GM21528 (cell line): ENCODE measurements around the gene NCKAP5.

Experiments
- ATAC-seq: cut with Tn5 transposase; IDR thresholded peaks from one replicate; pipeline ENCODE4 v1.9.1; 2021; ENCODE audit warnings: mild to moderate bottlenecking, moderate library complexity; ENCODE audit not compliant: unreplicated experiment, low FRiP score

The NCKAP5 gene

GRCh38 chr2:133177196-133177595 lies 391.1 kb downstream of the NCKAP5 start:
- no peak for ATAC-seq

GRCh38 chr2:133175926-133176325 lies 392.3 kb downstream of the NCKAP5 start:
- ATAC-seq: no peak

GRCh38 chr2:133173224-133173623 lies 395.0 kb downstream of the NCKAP5 start:
- no peak for ATAC-seq

GRCh38 chr2:133171393-133172004 lies 396.8 kb downstream of the NCKAP5 start:
- ATAC-seq: no peak

- ATAC-seq: no peak
These were observed 398.9 kb downstream of the NCKAP5 start for GRCh38 chr2:133169274-133169912.

GRCh38 chr2:133167990-133168389 lies 400.3 kb downstream of the NCKAP5 start:
- no peak for ATAC-seq

GRCh38 chr2:133167223-133167622 lies 401.0 kb downstream of the NCKAP5 start:
- ATAC-seq: no peak

- ATAC-seq: no peak
These were observed 402.2 kb downstream of the NCKAP5 start for GRCh38 chr2:133166031-133166430.

- ATAC-seq: no peak
These were observed 405.2 kb downstream of the NCKAP5 start for GRCh38 chr2:133163111-133163510.

GRCh38 chr2:133158442-133158841 lies 409.8 kb downstream of the NCKAP5 start:
- ATAC-seq: no peak

GRCh38 chr2:133158024-133158423 lies 410.2 kb downstream of the NCKAP5 start:
- ATAC-seq: no peak

- ATAC-seq: no peak
These were observed 411.1 kb downstream of the NCKAP5 start for GRCh38 chr2:133157141-133157540.

- ATAC-seq: no peak
These were observed 415.5 kb downstream of the NCKAP5 start for GRCh38 chr2:133152801-133153200.

- no peak for ATAC-seq
These were observed 420.1 kb downstream of the NCKAP5 start for GRCh38 chr2:133148187-133148586.

- ATAC-seq: no peak
These were observed 421.4 kb downstream of the NCKAP5 start for GRCh38 chr2:133146893-133147292.

- ATAC-seq: no peak
These were observed 424.6 kb downstream of the NCKAP5 start for GRCh38 chr2:133143645-133144044.

GRCh38 chr2:133142087-133142486 lies 426.2 kb downstream of the NCKAP5 start:
- no peak for ATAC-seq

- no peak for ATAC-seq
These were observed 427.6 kb downstream of the NCKAP5 start for GRCh38 chr2:133140620-133141019.

- ATAC-seq: no peak
These were observed 428.3 kb downstream of the NCKAP5 start for GRCh38 chr2:133139847-133140533.

GRCh38 chr2:133138693-133139092 lies 429.6 kb downstream of the NCKAP5 start:
- no peak for ATAC-seq

- no peak for ATAC-seq
These were observed 433.1 kb downstream of the NCKAP5 start for GRCh38 chr2:133135035-133135654.
